OCI-M2 (cell line): Measurements from ENCODE around the gene PLXND1.

Experiments used
- DNase-seq: peaks from one replicate; lab custom pipeline; 2025; ENCODE audit not compliant: unreplicated experiment; lab: John Stamatoyannopoulos, UW

PLXND1 gene

GRCh38 chr3:129514110-129514509 lies 92.4 kb downstream of the PLXND1 start:
- no peak for DNase-seq

- no peak for DNase-seq
Measured at GRCh38 chr3:129513705-129514104, 92.8 kb downstream of the PLXND1 start.

- DNase-seq: no peak
Measured at GRCh38 chr3:129512595-129512994, 93.9 kb downstream of the PLXND1 start.

- DNase-seq: no peak
Measured at GRCh38 chr3:129507181-129507831, 99.2 kb downstream of the PLXND1 start.

- DNase-seq: no peak
Measured at GRCh38 chr3:129506231-129506742, 100.2 kb downstream of the PLXND1 start.

- no peak for DNase-seq
Measured at GRCh38 chr3:129505341-129505740, 101.1 kb downstream of the PLXND1 start.
